Head of caudate nucleus (tissue), 42 donors: ENCODE data around the gene OR6K6.

Experiments used
- DNase-seq, 42 donors: peaks; one replicate each; pipeline versions ENCODE4 v3.0.0 to v3.0.0-alpha.2; 2020 to 2021; ENCODE audit warnings: mixed read lengths in 7 of 42
- intact Hi-C: fragments of 100-400 bp; cut with DNase I; formaldehyde crosslinking; loops from one replicate; pipeline ENCODE4 v1.15.0; 2022

Gene OR6K6

GRCh38 chr1:158754420-158754819 lies at the start of gene OR6K6:
OR6K6 (plus strand) TSS chr1:158754720; CDS start chr1:158754888, 168 bp downstream.
- DNase-seq = no peak
- intact Hi-C loops = no loop called here

- intact Hi-C loops = no loop called here
- DNase-seq = peak in 34 of 42 donors; percentile 1 to 86 (median 30)
Measured at GRCh38 chr1:158706096-158706495, 48.4 kb upstream of the OR6K6 start.

- intact Hi-C loops = no loop called here
- DNase-seq = no peak
Measured at GRCh38 chr1:158711098-158711497, 43.4 kb upstream of the OR6K6 start.

- intact Hi-C loops = no loop called here
- DNase-seq = no peak
Measured at GRCh38 chr1:158714754-158715153, 39.8 kb upstream of the OR6K6 start.

- DNase-seq = no peak
Measured at GRCh38 chr1:158716335-158716734, 38.2 kb upstream of the OR6K6 start.

GRCh38 chr1:158717344-158717743 lies 37.2 kb upstream of the OR6K6 start:
- intact Hi-C loops = no loop called here
- DNase-seq = no peak

More at GRCh38 chr1:158716335-158716734, 38.2 kb upstream of the OR6K6 start:
- intact Hi-C loops = no loop called here

- no peak for DNase-seq
- intact Hi-C loops = no loop called here
Measured at GRCh38 chr1:158719664-158720063, 34.9 kb upstream of the OR6K6 start.

- intact Hi-C loops = no loop called here
- no peak for DNase-seq
Measured at GRCh38 chr1:158720620-158721019, 33.9 kb upstream of the OR6K6 start, which contains the start of gene OR6K3. OR6K3 (minus strand) TSS chr1:158720720; CDS start chr1:158718115, 2,605 bp downstream.

GRCh38 chr1:158724442-158724841 lies 30.1 kb upstream of the OR6K6 start:
- DNase-seq = no peak
- intact Hi-C loops = no loop called here

GRCh38 chr1:158728510-158729225 lies 25.9 kb upstream of the OR6K6 start:
- intact Hi-C loops = no loop called here
- no peak for DNase-seq

GRCh38 chr1:158730453-158730852 lies 24.1 kb upstream of the OR6K6 start:
- intact Hi-C loops = no loop called here
- DNase-seq = no peak

- DNase-seq = no peak
- intact Hi-C loops = no loop called here
Measured at GRCh38 chr1:158731707-158732106, 22.8 kb upstream of the OR6K6 start.

- intact Hi-C loops = no loop called here
- DNase-seq = no peak
Measured at GRCh38 chr1:158732524-158732923, 22.0 kb upstream of the OR6K6 start.

- intact Hi-C loops = no loop called here
Measured at GRCh38 chr1:158735848-158736247, 18.7 kb upstream of the OR6K6 start.

GRCh38 chr1:158752155-158752712 lies 2.3 kb upstream of the OR6K6 start:
- DNase-seq = no peak
- intact Hi-C loops = no loop called here

More at GRCh38 chr1:158735848-158736247, 18.7 kb upstream of the OR6K6 start:
- DNase-seq = no peak

- intact Hi-C loops = no loop called here
- no peak for DNase-seq
Measured at GRCh38 chr1:158771950-158772866, 17.7 kb downstream of the OR6K6 start, which contains the start of gene OR6N1. OR6N1 (minus strand) TSS chr1:158772195; CDS start chr1:158766682, 5,513 bp downstream.

GRCh38 chr1:158781104-158781503 lies 26.6 kb downstream of the OR6K6 start, which contains the start of gene OR6N2:
OR6N2 (minus strand) TSS chr1:158781204; CDS start chr1:158777635, 3,569 bp downstream.
- no peak for DNase-seq

GRCh38 chr1:158793604-158794003 lies 39.1 kb downstream of the OR6K6 start:
- intact Hi-C loops = no loop called here
- no peak for DNase-seq

More at GRCh38 chr1:158781104-158781503, 26.6 kb downstream of the OR6K6 start, which contains the start of gene OR6N2:
- intact Hi-C loops = no loop called here

GRCh38 chr1:158794247-158794646 lies 39.7 kb downstream of the OR6K6 start:
- no peak for DNase-seq
- intact Hi-C loops = no loop called here
